Activated CD4-positive, alpha-beta T cell treated with anti-CD3 and anti-CD28 coated beads, Interleukin-2, amount 50 U/mL, for 1 hour (primary cell): ENCODE results near the gene SOS1.
"Not testable (repeated sequence)": the region's sequence is repeated elsewhere in the genome, so short reads cannot be mapped to it uniquely, and the experiment has no call there.

Source experiments
- DNase-seq: peaks from one replicate; pipeline ENCODE4 v3.0.0-alpha.2; 2020

The SOS1 gene

DNA sequence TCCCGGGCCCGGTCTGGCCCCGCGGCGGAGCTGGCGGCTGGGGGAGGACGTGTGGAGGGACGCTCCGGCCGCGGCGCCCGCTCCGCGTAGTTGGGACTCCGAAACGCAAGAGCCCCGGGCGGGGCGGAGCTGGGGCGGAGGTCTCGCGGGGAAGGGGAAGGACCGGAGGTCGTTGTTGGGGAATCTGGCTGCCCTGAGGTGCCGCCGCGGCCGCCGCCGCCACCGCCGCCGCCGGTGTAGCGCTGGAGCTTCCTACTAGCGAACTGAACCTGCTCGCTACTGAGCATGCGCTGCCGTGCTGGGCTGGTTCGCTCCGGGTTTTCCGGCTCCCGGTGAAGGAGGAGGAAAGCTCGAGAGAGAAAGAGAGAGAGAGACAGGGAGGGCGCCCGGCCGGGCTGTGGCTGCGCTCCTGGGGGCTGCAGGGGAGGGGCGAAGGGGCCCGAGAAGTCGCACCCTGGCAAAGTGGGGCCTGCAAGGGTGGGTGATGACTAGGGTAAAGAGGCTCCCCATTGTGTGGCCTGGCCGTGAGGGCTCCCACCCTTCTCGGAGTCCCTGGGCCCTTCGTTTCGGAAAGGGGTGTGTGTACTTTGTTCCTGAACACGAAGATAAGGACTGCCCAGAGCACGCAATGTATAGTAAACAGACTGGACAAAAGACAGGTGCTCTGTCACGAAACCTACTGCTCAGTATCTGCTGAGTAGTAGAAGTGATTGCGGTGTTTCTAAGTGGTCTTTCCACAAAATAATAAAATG lies at the start of gene SOS1:
TSS of gene SOS1 (minus strand) at position 281 of the 752 bp plus-strand sequence. CDS start 629 bp downstream, outside the sequence.
- peak; percentile 93 for DNase-seq

DNA sequence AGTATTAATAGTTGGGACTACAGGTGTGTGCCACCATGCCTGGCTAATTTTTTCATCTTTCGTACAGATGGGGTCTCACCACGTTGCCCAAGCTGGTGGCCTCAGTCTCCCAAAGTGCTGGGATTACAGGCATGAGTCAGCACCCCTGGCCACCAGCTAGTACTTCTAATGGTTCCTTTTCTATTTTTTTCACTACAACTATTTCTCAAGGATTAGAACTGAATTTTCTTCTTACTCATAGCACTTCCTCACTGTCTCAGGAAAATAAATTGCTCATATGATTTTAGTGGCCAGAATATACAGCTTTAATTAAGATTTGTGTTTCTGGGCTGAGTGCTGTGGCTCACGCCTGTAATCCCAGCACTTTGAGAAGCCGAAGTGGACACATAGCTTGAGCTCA lies 43.2 kb upstream of the SOS1 start:
- DNase-seq: no peak

DNA sequence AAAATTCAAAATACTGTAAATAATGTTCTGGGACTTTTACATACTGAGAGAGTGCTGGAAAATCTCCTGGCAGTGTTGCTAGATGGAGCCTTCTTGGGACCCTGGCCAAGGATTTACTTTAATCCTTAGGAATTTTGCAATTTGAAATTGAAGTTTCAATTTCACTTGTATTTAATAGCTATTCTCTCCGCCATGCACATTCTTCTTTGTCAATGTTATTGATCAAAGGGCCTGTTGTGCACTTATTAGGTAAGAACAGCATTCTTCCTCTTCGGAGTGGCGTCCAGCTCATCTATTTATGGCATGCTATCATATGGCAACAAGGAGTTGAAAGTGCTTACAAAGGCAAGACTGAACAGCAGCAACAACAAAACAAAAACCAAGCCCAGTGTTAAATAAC lies 40.1 kb upstream of the SOS1 start:
- DNase-seq: no peak

DNA sequence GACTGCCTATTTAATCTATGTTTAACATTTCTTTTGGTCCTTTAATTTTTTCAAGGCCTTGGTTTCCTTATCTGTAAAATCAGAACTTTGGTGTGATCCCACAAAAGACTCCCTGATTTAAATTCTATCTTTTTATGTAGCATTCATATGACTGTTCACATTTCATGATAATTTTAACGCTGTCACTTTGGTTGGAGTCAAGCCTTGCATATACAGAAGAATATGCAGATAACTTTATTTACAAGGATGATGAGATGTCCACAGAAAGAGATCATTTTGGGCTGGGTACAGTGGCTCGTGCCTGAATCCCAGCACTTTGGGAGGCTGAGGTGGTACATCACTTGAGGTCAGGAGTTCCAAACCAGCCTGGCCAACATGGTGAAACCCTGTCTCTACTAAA lies 38.4 kb upstream of the SOS1 start:
- no peak for DNase-seq

DNA sequence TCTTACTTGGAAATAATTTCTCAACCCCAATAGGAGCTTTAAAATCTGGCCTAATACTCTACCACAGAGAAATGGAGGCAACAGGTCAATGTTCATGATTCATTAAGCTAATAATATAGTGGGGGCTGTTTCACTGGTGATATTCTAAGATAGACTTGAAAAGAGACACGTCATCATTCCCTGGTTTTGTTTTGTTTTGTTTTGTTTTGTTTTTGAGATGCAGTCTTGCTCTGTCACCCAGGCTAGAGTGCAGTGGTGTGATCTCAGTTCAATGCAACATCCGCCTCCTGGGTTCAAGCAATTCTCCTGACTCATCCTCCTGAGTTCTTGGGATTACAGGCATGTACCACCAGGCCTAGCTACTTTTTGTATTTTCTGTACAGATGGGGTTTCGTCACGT lies 37.5 kb upstream of the SOS1 start:
- DNase-seq: no peak

DNA sequence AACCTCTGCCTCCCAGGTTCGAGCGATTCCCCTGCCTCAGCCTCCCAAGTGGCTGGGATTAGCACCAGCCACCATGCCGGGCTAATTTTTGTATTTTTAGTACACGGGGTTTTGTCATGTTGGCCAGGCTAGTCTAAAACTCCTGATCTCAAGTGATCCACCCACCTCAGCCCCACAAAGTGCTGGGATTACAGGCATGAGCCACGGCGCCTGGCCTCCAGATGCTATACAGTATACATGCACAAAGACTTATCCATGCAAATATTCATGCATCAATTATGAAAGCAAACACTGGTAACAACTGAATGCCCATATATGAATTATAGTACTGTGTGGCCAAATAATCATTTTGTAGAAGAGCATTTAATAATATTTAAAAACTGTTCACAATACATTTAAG lies 36.0 kb upstream of the SOS1 start:
- DNase-seq: no peak

DNA sequence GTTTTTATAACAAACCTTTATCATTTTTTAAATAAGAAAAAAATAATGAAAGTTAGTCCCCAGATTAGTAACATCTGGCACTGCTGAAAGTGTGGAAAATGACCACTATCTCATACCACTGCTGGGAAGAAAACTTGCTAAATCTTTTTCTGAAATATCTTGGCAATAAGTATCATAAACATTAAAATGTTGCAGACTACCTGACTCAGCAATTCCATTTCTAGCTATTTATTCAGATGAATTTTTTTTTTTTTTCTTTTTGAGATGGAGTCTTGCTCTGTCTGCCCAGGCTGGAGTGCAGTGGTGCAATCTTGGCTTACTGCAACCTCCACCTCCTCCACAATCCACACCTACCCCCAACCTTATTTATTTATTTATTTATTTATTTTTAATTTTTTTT lies 35.3 kb upstream of the SOS1 start:
- DNase-seq: no peak

DNA sequence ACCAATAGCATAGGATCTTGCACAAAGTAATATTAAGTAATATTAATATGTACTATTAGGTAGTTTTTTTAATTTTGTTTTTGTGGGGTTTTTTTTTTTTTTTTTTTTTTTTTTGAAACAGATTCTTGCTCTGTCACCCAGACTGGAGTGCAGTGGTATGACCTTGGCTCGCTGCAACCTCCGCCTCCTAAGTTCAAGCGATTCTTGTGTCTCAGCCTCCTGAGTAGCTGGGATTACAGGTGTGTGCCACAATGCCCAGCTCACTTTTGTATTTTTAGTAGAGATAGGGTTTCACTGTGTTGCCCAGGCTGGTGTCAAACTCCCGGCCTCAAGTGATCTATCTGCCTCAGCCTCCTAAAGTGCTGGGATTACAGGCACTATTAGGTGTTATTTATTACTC lies 34.7 kb upstream of the SOS1 start:
- not testable (repeated sequence) for DNase-seq

DNA sequence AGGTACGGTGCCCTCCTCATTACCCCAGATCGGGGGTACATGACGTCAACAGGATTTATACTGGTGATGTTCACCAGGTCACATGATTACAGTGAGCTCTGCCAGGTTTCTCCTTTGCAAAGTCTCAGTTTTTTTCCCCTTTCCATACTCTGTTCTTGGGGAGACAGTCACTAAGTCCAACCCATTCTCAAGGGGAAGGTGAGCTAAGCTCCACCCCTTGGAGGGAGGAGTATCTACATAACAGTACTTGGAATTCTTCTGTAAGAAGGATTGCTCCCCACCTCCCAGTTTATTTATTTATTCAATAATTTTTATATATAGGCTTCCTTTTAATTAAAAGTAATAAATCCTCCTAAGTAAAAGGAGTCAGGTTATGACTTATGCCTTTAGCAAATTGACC lies 34.1 kb upstream of the SOS1 start:
- DNase-seq: no peak

DNA sequence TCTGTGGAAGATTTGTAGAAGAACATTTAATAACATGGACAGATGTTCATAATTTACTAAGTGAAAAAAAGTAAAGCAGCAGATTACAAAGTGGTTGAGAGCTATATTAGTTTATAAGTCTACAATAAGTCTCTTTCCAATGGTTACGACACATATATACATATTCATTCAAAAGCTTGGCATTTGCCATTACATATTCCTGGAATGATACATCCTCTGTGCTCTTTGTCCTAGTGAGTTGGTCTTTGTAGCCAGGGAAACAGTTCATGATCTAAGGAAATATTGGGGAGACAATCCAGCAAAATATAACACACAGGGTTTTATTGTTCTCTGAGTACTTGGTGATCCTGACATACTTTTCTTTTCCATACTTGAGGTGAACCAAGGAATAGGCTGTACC lies 32.5 kb upstream of the SOS1 start:
- no peak for DNase-seq

DNA sequence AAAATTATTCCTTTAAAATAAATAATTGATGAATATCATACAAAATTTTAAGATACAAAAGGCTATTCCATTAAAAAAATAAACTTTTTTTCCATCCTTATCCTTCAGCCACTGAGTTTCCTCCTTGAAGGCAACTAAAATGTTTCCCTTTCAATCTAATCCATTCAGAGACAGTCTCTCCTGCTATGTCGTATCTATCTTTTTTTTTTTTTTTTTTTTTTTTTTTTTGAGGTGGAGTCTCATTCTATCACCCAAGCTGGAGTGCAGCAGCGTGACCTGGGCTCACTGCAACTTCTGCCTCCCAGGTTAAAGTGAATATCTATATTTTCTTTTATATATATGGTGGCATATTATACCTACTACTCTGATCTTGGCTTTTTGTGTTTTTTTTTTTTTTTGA lies 31.7 kb upstream of the SOS1 start:
- no peak for DNase-seq

DNA sequence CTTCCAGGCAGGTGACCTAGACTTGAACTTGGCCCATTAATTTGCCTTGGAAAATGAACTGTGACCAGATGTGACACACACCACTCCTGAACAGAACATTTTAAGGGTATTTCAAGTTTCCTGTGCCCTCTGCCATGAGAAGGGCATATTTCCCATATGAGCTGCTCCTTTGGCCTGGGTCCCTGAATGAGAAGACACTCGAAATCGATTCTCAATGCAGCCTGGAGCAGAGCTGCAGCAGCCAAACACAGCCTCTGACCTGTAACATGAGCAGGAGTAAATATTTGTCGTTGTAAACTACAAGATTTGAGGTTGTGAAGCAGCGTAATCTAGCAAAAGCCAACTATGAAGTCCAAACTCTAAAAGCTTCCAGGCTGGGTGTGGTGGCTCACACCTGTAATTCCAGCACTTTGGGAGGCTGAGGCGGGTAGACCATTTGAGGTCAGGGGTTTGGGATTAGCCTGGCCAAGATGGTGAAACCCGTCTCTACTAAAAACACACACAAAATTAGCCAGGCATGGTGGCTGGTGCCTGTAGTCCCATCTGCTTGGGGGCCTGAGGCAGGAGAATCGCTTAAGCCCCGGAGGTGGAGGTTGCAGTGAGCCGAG lies 30.1 kb upstream of the SOS1 start:
- no peak for DNase-seq

DNA sequence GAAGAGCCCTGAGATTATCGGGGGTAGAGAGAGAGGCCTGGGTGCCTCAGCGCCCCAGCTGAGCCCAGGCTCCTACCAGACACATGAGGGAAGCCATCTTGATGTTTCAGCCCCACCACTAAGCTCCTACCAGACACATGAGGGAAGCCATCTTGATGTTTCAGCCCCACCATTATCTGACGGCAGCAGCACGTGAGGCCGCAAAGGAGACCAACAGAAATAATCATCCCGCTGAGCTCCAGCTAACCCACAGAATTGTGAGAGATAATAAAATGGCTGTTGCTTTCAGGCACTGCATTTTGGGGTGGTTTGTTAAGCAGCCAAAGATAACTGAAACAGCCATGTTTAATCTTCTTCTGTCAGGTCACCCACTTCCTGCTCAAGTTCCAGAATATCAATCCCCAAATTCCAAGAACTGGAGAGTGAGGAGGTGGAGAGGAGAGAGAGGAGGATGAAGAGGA lies 29.3 kb upstream of the SOS1 start:
- DNase-seq: no peak

DNA sequence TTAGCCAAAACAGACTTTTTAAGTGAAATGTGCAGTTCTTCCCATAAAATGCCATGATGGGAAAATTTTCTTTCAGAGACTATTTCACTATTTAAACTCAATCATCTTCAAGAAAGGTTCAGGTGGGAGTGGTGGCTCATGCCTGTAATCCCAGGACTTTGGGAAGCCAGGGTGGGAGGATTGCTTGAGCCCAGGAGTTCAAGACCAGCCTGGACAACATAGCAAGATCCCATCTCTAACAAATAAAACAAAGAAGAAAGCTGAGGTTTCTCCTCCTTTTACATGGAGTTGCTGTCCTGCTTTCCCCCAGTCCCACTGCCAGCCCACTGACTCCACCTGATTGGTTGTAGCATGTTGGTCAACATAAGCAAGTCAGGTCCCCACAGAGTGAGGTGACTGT lies 25.8 kb upstream of the SOS1 start:
- no peak for DNase-seq

DNA sequence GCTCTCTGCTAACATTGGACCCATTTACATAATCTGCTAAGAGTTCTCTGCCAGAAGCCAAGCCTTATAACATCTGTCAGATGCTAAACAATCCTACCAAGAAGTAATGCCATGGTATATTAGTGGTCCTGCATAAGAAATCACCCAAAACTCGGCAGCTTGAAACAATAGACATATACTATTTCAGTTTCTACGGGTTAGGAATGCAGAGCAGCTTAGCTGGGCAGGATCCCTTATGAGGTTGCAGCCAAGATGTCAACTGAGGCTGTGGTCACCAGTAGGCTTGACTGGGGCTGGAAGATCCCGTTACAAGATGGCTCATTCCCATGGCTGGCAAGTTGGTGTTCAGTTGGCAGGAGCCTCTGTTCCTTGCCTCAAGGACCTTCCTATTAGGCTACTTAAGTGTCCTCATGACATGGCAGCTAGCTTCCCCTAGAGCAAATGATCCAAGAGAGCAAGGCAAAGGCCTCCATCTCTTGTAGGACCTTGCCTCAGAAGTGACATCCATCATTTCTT lies 25.1 kb upstream of the SOS1 start:
- DNase-seq: no peak

DNA sequence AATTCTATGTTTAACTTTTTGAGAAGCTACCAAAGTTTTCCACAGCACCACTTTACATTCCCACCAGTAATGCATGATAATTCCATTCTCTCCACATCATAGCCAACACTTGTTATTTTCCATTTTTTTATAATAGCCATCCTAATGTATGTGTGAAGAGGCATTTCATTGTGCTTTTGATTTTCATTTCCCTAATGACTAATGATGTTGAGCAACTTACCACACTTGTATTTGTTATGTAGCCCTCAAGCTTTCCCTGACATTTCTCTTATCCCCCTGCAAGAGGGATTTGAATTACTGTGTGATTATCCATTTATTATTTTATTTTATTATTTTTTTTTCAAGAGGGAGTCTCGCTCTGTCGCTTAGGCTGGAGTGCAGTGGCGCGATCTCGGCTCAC lies 23.6 kb upstream of the SOS1 start:
- DNase-seq: no peak

DNA sequence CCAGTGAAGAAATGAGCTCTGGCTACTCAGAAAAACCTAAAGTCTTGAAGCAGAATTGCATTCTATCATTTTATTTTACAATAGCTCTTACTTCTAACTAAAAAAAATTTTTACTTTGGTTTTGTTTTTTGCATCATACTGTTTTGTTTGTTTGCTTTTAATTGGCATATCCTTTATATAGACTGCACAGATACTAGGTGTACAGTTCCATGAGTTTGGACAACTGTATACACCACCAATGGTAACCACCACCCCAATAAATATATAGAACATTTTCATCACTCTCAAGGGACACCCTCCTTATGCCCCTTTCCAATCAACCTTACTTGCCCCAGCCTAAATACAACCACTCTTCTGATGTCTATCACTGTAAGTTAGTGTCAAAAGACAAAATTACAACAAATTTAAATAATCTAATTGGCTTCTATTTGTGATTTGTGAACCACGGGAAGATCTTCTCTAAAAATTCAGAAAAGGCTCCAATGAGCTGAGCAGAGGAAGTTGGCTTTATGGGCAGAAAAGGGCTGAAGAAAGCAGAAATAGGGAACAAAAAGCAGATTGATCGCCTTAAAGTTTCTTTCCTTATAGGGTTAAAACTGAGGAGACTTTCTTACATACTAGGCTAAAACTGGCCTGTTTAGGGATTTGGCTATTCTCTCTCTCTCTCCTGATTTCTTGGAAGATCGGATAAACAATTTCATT lies 22.2 kb upstream of the SOS1 start:
- DNase-seq: no peak

DNA sequence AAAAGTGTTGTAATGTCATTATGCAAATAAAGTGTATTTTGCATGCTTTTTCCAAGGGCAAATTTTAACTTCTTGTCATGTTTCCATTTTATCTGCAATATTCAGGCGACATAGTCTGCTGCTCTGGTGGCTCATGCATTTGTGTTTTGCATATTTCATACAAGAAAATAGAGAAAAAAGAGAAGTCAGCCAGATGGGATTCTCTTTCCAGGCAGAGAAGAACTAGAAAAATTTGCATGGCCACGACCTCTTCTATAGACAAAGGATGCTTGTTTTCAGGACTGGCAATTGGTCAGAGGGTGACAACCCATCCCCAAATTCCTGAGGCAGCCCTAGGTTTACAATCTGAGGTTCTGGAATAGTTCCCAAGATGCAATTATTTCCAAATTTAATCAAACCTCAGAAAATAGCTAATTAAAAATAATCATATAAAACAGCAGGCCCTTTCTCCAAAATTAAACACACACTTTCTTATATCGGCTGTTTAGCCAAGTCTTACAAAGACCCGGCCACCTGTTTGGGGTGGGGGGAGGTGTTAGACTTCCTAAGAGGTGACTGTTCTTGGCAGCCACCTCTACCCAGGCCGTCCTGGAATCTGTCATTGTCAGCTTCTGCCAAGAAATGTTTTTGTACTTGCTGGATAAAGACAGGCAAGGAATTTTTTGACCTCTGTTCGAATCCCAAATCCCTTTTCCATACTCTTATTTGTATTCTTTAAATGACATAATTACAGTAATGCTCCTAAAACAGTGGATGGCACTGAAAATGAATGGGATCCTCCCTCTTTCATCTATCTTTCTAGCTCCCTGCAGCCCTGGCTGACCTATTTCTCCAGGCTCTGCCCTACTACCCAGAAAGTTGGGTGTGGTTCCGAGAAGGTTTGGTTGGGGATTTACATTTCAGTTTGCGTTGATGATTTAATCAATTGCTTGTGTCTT lies 20.8 kb upstream of the SOS1 start:
- DNase-seq: no peak

DNA sequence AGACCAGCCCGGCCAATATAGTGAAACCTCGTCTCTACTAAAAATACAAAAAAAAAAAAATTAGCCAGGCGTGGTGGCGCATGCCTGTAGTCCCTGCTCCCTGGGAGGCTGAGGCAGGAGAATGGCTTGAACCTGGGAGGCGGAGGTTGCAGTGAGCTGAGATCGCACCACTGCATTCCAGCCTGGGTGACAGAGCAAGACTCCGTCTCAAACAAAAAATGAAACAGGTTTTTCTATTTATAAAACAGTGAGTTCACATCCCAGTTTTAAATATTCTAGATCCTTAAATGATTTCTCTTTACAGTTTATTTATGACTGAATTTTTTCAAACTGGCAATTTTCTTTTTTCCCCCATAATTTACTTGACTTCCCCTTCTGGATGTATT lies 20.1 kb upstream of the SOS1 start:
- not testable (repeated sequence) for DNase-seq

DNA sequence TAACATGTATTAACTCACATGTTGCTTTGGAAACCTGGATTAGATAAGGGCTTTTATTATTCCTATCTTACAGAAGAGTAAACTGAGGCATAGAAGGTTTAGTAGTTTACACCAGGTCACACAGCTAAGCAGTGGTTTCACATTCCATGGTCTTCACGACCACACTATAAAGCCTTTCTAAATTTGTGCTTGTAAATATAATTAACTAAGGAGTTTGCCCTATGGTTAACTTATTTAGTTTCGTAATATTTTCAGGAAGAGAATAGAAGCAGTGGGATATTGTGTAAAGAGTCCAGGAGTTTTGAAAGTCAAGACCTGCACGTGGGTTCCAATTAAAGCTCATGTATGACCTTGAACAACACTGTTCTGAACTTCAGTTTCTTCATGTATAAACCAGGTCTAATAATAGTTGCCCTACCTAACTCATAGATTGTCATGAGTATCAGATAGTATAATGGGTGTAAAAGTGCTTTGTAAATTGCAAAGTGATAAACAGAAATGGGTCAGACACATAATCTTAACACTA lies 19.5 kb upstream of the SOS1 start:
- no peak for DNase-seq

DNA sequence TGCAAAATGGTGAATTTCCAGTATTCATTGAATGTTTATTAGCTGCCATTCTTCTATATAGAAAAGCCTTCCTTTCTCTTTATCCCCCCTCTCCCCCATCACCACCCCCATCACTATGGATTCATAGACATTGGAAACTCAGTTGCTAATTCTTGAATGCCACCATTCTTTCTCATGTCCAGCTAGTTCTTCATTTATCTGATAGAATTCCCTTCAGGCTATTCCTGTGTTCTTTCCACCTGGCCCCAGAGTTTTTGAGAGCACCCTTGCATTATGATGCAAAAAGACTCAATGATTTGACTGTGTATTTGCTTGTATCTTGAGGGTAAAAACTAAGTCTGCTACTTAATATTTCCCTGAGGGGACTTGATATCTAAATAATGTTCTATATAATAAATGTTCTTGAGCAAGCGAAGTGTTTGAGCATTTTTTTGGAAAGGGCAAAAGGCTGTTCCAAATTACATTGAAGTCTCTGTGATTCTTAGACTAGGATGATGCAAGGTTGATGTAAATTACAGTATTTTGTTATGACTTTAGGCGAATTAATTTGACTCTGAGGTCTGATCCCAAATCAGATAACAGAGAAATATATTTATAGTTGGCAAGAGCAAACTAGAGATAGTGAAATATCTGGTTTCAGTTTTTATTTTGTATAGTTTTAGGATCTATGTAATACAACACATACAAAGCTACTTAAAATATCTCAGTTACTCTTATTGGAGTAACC lies 18.8 kb upstream of the SOS1 start:
- no peak for DNase-seq

DNA sequence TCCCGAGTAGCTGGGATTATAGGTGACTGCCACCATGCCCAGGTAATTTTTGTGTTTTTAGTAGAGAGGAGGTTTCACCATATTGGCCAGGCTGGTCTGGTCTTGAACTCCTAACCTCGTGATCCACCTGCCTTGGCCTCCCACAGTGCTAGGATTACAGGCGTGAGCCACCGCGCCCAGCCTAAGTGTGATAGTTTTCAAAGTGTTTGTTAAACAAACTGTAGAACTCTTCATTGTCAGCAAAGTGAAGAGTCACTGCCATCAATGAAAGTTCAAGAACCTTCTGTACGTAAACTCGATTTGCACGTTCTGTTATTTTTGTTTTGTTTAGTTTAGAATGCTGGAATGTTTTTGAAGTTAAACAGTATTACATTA lies 18.0 kb upstream of the SOS1 start:
- DNase-seq: no peak
